GM21786 (cell line): ENCODE data around the gene GGACT.
"Not testable (repeated sequence)": the region's sequence is repeated elsewhere in the genome, so short reads cannot be mapped to it uniquely, and the experiment has no call there.

Source experiments
- ATAC-seq: cut with Tn5 transposase; IDR thresholded peaks from one replicate; pipeline ENCODE4 v1.9.1; 2021; ENCODE audit not compliant: unreplicated experiment

Gene GGACT

DNA sequence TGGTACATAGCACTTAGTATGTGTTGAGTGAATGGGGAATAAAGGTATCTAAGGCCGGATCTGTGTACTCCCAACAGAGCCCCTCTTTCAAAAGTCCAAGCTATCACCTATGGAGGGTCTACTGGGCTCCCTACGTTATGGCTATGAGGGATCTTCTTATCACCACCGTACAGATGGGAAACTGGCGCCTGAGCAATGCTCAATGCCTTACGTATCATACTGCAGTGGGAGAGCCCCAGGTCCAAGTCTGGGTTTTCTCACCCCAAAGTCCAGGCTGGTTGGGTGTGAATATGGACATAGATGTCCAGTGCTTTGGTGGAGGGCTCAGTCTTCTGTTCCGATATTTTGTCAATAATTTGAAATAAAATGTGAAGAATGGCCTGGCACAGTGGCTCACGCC, 13.1 kb upstream of the GGACT start:
- no peak for ATAC-seq

DNA sequence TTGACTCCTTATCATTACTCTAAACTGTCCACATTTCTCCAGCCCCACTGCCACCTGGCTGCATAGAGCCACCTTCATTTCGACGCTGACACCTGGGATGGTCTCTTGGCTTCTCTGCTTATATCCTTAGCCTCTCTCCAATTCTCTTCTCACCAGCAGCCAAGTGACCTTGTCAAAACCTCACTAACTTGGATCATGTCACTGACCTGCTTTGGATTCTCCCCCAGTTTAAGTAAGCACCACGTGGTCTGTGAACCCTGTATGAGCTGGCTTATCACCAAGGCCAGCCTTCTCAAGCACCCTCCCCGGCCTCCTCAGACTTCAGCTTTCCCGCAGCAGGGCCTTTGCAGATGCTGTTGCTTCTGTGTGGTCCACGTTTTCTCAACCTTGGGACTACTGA, 12.3 kb upstream of the GGACT start:
- no peak for ATAC-seq

DNA sequence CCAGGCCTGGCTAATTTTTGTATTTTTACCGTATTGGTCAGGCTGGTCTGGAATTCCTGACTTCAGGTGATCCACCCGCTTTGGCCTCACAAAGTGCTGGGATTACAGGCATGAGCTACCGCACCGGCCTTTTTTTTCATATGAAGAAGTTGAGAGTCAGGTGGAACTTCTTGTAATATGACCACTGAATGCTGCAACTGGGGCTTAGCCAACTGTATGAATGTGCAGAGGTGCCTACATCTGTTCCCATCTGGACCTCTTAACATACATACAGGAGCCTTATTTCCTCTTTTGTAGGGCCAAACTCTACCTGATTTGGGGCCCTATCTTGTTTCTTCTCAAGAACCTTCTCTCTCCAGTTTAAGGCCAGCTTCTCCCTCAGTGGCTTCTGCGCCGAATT, 11.9 kb upstream of the GGACT start:
- no peak for ATAC-seq

DNA sequence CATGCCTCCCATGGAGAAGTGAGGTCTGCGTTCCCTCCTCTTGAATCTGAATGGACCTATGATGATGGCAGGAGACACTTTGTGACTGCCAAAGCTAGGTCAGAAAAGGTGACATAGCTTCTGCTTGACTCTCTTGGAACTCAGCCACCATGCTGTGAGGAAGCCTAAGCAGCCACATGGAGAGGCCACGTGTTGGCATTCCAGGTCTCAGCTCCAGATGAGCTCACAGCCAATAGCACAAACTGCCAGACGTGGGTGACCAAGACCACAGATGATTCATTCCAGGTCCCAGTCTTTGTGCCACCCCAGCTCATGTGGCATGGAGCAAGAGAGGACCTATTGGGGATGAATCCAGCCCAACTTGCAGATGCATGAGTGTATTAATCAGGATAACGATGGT, 8.7 kb upstream of the GGACT start:
- ATAC-seq: no peak

DNA sequence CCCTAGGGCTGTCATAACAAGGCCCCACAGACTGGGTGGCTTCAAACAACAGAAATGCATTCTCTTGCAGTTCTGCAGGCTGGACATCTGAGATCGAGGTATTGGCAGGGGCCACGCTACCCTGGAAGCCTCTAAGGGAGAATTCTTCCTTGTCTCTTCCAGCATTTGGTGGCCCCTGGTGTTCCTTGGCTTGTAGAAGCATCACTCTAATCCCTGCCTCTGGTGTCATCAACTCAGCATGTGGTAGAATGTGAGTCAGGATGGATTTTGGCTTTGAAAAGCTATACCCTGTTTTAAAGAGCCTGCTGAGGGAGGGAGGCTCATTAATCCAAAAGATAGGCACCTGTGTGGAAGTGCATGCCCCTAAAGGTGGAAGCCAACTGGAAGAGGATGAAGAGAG, 7.9 kb upstream of the GGACT start:
- ATAC-seq: no peak

DNA sequence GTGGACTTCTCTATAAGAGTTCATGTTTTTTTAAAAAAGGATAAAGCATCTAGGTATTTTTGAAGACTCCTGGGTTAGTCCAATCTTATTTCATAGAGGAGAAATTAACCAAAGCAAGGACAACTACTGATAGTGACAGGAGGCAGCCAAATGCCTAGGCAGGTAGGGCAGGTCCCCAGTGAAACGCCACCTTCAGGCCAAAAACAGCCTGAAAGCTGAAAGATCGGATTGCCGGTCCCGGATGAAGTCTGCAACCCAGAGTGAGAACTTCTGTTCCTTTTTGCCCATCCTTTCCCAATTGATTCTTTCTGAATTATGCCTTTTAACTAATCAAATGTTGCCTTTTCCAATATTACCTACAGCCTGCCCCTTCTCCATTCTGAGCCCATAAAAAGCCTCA, 6.1 kb upstream of the GGACT start:
- ATAC-seq: no peak

DNA sequence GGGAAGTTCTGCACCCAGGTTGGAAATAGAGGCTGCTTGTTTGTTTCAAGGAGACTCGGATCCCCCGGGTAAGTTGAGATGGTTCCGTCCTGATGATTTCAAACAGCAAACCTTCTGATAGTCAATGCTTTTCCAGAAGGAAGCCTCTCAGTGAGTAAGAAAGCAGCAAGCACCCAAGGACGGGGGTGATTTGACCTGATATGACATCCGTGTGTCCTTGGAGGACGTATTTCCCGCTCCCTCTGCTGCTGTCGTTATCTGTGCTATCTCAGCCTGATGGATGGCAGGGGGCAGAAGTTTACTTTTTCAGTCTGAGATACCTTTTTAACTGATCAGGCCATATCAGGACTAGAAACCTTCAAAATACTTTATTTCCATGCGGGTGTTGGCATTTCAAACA, 5.7 kb upstream of the GGACT start:
- ATAC-seq: no peak

DNA sequence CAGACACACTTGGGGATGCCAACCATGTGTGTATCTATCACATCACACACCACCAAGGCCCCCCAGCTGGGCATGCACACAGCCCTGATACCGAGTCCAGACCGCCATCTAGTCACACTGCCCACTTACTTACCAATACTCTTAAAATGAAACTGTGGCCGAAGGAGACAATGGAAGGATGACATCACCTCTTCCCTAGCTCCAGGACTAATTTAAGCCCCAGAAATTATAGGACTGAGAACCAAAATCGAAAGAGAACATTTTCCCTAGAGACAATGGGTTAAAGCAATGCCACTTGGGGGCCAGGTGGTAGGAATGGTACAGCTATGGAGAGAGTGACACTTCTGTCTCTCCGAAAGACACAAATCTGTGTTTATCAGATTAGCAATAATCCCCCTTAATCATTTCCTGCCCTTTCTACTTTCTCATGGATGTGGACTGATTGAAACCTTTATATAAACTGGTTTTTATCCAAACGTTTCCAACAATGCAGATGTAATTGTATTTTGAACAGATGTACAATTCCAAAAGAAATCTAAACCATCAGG, 663 bp upstream of the GGACT start:
- no peak for ATAC-seq

DNA sequence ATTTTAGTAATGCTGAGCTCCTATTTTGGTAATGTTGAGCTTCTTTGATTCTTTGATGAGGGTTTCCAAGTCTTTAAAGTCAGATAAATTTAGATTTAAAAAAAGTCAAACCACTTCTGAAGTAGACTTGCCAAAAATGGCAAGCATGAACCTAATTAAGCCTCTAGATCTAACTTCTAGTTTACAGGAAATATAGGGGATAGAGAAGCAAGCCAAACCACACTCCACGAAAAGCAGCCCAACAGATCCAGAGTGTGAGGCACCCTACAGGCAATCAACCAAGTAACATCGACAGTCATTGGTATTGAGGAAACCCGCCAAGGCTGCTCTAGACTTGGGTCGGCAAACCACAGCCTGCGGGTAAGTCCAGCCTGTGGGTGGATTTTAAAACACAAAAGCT, 3.7 kb downstream of the GGACT start:
- ATAC-seq: no peak

DNA sequence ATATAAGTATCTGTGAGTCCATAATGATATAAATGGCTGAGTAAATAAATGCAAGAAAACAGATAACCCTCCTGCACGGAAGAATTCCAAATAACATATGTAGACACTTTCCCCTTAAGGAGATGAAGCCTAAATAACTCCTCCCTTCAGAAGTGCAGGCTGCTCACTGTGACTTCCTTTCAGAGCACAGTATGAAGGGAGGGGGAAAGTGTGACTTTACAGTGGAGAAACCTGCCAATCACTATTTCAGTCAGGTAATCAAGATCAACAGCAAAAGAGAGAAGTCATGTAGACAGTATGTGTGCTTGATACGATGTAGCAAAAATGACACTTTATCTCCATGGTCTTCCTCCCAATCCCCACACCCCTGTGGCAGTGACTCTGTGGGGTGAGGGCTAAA, 7.1 kb downstream of the GGACT start:
- no peak for ATAC-seq

DNA sequence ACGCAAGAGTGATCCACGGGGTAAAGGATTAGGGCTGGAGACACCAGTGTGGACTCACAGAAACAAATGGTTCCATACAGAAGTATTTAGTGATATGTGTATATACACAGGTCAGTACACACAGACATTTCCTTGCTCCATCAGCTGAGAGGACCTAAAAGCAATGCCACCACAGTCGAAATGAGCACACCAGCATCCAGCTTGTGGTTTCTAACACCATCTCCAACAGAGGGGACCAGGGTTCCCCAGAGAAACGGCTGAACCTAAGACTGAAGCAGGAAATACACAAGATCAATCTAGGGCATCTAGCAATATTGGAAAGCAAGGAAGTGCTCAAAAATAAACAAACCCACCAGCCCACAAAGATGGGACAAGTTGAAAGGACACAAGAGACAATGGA, 7.6 kb downstream of the GGACT start:
- ATAC-seq: no peak

DNA sequence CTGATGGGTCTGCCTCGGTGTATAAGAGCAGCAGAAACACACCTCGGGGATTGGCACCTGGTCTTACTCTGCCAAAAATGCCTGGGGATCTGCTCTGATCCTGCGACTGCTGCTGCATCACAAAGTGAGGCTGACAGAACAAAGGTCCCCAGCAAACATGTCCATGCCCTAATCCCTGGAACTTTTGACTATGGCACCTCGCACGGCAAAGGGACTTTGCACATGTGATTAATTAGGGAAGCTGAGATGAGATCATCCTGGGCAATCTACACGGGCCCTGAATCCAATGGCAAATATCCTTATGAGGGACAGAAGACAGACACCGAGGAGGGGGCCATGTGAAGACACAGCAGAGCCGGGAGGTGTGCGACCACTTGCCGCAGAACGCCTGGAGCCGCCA, 8.5 kb downstream of the GGACT start:
- no peak for ATAC-seq

DNA sequence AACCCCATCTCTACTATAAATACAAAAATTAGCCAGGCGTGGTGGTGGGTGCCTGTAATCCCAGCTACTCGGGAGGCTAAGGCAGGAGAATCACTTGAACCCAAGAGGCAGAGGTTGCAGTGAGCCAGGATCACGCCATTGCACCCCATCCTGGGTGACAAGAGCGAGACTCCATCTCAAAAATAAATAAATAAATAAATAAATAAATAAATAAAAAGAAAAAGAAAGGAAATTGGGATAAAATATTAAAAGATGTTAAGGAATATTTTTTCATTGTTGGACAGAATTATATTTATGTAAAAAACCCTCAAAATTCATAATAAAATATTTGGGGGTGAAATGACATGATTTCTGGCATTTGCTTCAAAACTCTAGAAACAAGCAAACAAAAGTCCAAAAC, 11.3 kb downstream of the GGACT start:
- ATAC-seq: not testable (repeated sequence)

DNA sequence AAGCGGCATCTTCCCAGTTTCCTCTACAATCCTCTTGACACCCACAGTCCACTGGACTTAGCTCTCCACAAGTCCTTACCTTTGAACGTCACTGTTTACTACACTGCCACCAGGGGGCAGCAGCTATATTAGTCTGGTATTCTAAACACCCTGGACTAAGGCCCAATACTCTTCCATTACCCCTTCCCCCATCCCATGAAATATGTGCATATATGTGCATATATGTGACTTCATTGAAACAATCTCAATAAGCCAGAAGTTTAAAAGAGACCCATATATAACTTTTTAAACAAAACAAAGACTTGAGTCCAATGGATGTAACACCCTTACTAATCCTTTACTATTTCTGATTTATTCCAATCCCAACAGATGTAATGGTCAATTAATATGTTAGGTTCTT, 15.5 kb downstream of the GGACT start:
- ATAC-seq: peak; percentile 98

DNA sequence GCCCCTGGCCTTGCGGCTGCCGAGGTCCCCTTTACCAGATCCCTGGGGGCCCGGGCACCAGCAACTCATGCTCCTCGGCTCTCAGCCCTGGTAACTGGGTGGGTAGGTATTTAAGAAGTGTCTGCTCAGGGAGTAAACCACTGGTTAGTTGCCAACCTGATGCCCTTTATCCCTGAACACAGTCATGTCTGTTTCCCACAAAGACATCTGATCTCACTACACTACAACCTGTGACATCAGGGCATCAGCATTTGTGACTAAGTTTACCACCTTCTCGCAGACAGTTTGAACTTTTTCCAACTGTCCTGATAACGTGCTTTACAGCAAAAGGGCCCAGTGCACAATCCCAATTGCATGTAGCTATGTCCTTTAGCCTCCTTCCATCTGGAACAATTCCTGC, 22.0 kb downstream of the GGACT start:
- ATAC-seq: no peak

DNA sequence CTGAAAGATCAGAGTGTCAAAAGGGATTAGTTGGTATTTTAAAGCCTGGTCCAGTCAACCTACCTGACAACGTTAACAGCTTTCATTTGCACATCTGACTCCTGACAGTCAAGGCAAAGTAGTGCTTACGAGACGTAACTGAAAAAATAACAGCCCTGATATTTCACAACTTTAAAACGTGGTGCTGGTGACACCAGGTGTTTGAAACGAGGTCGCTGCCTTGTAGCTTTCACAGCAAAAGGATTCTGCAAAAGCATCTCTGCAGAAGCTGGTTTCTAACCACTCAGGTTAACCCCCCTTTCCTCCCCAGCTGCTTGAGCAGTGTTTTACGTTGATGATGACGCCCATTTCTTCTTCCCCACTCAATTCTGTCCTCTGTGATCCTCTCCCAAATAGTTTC, 23.3 kb downstream of the GGACT start:
- ATAC-seq: no peak

DNA sequence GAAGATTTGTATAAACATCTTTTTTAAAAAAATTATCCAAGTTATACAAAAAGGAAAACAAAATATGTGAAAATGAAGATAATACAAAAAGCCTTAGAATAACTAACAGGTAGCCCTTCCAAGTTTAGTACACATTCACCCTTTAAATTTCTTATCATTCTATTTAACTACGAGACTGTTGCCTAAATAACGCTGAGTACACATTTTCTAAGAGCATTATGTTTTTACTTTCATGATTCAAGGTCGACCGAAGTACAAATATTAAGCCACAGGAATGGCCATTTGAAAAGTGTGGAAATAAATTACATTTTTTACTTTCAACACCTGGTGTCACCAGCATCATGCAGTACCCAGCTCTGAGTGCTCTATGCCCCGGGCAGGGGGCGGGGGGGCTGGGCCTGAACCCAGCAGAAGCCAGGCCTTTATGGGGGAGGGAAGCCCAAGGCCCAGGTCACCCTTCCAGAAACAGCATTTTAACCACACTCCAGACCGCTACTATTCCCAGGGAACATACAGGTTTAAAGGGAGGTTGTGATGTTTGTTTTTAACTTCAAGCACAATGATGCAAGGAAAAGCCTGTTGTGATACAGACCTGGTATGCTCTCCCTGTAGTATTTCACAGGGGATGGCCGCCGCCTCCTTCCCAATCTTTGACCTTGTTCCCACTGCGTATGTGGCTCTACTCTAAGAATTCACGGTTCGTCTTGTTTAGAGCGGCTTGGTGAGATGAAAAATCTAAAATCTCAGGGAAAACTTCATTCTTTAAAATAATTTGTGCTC, 24.0 kb downstream of the GGACT start:
- no peak for ATAC-seq

DNA sequence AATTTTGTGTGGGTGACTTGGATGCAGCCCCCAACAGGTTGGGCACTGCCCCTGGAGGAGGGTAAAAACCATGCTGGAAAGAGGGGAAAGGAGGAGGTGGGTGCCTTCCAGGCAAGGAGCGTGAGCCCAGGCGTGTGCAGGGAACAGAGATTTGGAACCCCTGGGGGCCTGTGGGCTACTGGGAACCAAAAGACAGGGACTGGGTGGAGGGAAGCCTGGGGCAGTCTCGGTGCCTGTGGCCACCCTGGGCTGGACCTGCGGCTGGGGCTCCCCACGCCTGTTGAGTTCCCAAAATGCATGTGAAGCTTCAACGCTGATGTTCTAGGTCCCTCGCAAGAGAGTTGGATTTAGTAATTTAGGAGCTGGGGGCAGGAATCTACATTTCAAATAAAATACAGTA, 24.8 kb downstream of the GGACT start:
- ATAC-seq: no peak

DNA sequence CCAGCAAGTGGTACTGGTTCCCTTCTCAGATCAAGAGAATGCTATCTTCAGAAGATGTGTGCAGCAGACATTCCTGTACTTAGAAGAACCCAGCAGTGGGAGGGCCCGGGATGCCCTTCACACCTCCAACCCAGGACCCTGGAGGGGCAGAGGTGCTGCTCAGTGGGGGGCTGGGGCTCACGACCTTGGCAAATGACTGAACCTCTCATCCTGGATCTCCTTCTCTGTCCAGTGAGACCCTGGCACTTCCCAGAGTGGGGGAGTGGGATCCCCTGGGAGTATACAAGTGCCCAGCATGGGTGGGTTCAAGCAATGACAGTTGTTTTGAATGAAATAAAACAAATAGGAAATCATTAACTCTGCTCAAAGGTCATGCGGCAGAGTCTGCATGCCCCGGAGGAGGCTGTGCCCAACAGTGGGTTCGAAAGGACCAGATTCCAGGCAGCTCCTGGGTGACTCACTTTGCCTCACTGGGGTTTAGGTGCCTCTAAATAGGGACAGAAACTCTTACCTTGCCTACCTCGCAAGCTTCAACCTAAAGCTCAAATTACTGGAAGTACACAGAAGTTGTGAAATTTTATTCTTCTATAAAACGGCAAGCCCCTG, 26.9 kb downstream of the GGACT start:
- no peak for ATAC-seq

DNA sequence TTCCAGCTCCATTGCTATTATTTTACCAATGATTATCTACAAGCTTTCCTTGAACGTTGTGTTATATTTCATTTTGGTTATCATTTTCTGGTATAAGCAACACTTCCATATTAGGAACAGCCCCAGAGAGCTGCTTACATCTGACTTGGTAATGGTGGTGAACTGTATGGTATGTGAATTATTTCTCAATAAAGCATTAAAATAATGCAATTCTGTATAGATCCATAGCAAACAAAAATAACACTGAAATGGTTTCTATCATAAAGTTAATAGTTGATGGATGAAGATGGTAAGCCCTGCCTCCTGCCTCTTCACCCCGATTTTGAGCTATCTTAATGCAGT, 27.5 kb downstream of the GGACT start:
- ATAC-seq: no peak

DNA sequence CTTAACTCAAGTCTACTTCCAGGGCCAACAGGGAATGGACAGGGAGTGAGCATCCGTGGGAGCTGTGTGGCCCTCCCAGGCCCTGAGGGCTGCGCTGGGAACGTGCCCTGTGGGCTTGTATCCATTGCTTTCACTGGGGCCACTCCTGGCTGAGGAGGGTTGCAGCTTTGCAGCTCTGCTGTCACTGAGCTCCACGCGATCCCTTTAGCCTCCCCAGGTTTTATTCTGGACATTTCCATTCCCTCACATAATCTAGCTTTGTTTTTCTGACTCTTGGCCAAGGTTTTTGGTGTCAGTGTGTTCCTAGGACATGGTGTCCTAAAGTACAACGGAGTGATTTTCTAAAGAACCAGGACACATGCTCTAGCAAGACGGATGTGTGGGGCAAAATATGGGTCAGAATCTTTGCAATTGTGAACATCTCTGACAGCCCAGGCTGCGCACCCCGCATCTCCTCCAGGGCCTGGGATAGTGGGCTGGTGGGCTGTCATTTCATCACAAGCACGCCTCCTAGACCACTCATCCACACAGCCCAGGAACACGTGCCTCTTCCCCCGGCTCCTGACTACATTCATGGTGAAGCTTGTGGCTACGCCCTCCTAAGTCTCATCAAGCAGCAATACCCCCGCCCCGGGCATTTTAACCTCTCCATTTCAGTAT, 28.0 kb downstream of the GGACT start:
- ATAC-seq: no peak

DNA sequence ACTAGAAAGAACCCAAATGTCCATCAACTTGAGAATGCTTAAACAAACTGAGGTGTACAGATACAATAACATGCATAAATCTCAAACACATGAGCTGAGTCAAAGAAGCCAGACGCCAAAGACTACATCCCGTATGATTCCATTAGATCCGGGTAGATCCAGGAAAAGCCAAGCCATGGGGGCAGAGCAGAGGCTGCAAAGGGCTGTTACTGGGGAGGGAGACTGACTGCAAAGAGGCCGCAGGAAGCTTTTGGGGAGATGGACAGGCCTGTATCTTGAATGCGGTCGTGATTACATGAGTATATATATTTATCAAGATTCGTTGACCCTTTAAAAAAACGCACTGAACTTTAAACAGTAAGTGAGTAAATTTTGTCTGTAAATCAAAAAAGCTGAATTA, 28.7 kb downstream of the GGACT start:
- ATAC-seq: no peak
